ENCODE results near the gene SPATA19. TPM values are rescaled to one million over a fixed set of nuclear protein-coding genes. Genes with fewer than 3 reads are reported as not detected.

SPATA19 gene
- total RNA-seq, 1 donor from 2014 or later: not detected

DNA sequence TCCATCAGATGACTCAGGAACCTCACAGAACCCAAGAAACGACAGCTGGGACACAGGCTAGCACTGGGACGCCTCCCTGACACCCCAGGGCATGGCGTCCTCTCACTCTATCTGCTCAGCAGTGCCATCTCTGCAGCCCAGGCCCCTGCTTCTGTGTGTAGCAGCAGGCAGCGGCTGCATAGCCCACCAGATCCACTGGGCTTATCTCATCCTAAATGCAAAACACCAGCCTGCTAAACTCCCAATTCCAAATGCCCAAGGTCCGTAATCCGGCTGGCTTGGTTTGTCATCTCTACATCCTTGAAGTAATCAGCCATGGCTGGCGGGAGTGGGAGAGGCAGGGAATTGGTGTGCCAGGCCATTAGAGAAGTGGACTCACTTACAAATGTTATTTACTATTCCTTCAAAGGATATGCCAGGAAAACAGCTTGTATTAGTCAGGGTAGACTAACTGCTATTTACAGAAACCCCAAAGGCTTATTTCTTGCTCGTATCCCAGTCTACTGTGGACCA lies 30.7 kb downstream of the SPATA19 start:
- H3K36me3 ChIP-seq: no peaks in the 10 kb centered on the region
- H3K27ac ChIP-seq: no peak overlapping the region
- H3K4me3 ChIP-seq: no peak overlapping the region
- no peaks in the 10 kb centered on the region for H3K27me3 ChIP-seq
- TF ChIP-seq, protein P1, sequence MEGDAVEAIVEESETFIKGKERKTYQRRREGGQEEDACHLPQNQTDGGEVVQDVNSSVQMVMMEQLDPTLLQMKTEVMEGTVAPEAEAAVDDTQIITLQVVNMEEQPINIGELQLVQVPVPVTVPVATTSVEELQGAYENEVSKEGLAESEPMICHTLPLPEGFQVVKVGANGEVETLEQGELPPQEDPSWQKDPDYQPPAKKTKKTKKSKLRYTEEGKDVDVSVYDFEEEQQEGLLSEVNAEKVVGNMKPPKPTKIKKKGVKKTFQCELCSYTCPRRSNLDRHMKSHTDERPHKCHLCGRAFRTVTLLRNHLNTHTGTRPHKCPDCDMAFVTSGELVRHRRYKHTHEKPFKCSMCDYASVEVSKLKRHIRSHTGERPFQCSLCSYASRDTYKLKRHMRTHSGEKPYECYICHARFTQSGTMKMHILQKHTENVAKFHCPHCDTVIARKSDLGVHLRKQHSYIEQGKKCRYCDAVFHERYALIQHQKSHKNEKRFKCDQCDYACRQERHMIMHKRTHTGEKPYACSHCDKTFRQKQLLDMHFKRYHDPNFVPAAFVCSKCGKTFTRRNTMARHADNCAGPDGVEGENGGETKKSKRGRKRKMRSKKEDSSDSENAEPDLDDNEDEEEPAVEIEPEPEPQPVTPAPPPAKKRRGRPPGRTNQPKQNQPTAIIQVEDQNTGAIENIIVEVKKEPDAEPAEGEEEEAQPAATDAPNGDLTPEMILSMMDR (IDR thresholded peaks at IDR 0.05): no peak
- TF ChIP-seq POLR2AphosphoS5 (IDR thresholded peaks at IDR 0.05; ENCODE audit: insufficient read depth in 1 of 2, low read depth in 1 of 2) (no peak), POLR2A (IDR thresholded peaks at IDR 0.05) (no peak)
- peaks cover 8% of the 10 kb centered on the region for H3K4me1 ChIP-seq
- DNase-seq (ENCODE audit: extremely low spot score in 2 of 2): no peak
- no peaks in the 10 kb centered on the region for H3K9me3 ChIP-seq
- intact Hi-C loops (cut with DNase I): no loop called here

DNA sequence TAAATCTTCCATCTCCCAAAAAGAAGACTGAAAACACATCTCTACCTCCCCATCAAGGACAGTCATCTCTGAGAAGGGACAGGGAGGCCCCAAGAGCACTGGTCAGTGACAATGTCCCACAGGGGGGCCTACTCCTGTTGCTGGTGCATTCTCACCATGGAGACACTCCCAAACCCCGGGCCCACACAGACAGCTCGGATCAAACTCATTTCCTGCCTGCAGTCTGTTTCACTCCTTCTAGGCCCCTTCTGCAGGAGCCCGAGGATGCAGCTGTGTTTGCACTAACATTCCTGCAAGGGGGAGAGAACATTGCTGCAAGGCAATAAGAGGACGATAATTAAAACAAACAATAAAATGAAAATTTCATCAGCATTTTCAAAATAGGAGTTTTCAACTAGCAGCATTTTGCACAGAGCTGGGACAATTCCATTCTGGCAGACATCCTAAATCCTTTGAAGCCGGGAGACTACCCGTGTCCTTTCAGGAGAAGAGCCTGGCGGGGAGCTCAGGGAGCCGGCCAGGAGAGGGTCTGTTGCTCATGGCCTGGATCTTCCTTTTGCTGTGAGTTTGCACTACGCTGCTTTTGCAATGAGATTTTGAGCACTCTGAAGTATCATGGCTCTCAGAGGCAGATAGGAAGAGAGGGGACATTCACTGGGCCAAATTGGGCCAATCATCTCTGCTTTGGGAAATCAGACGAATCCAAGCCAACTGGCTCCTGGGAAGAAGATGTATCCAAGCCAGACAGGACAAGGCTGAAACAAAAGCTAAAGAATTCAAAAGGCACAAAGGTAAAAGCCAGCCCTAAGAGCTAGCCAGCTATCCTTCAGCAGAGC lies 33.2 kb downstream of the SPATA19 start:
- H3K9me3 ChIP-seq: no peaks in the 10 kb centered on the region
- TF ChIP-seq POLR2AphosphoS5 (IDR thresholded peaks at IDR 0.05; ENCODE audit: insufficient read depth in 1 of 2, low read depth in 1 of 2) (no peak), POLR2A (IDR thresholded peaks at IDR 0.05) (no peak)
- TF ChIP-seq, protein P1 (IDR thresholded peaks at IDR 0.05): no peak
- H3K27ac ChIP-seq: no peak overlapping the region
- no peak for DNase-seq (ENCODE audit: extremely low spot score in 2 of 2)
- no peaks in the 10 kb centered on the region for H3K36me3 ChIP-seq
- H3K4me3 ChIP-seq: no peak overlapping the region
- intact Hi-C loops (cut with DNase I): no loop called here
- peaks cover 14% of the 10 kb centered on the region for H3K4me1 ChIP-seq
- no peaks in the 10 kb centered on the region for H3K27me3 ChIP-seq

DNA sequence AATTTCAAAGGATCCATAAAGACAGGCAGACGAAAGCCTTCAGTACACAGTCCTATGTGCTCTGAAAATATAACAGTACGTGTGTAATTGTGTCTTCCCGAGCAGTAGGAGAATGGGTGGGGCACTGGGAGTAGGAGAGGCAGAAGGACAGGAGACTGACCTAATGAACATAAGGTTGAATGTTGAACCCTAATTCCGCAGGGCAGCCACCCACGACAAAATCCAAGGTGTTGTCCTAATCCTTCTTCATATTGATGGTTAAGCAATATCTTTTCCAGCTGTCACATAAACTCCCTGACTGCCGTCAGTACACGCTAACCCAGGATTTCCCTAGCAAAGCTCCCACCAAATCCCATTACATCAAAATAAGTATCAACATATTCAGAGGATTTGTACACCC lies 34.5 kb downstream of the SPATA19 start:
- intact Hi-C loops (cut with DNase I): no loop called here
- TF ChIP-seq POLR2A (IDR thresholded peaks at IDR 0.05): no peak
- TF ChIP-seq POLR2AphosphoS5 (IDR thresholded peaks at IDR 0.05; ENCODE audit: insufficient read depth in 1 of 2, low read depth in 1 of 2): no peak
- TF ChIP-seq, protein P1 (IDR thresholded peaks at IDR 0.05): no peak
- DNase-seq (ENCODE audit: extremely low spot score in 2 of 2): peak in 1 of 2 donors; percentile 64
- Histone ChIP-seq H3K27ac (no peak overlapping the region), H3K9me3 (no peaks in the 10 kb centered on the region), H3K27me3 (no peaks in the 10 kb centered on the region), H3K4me3 (no peak overlapping the region), H3K36me3 (no peaks in the 10 kb centered on the region), H3K4me1 (peaks cover 14% of the 10 kb centered on the region)

DNA sequence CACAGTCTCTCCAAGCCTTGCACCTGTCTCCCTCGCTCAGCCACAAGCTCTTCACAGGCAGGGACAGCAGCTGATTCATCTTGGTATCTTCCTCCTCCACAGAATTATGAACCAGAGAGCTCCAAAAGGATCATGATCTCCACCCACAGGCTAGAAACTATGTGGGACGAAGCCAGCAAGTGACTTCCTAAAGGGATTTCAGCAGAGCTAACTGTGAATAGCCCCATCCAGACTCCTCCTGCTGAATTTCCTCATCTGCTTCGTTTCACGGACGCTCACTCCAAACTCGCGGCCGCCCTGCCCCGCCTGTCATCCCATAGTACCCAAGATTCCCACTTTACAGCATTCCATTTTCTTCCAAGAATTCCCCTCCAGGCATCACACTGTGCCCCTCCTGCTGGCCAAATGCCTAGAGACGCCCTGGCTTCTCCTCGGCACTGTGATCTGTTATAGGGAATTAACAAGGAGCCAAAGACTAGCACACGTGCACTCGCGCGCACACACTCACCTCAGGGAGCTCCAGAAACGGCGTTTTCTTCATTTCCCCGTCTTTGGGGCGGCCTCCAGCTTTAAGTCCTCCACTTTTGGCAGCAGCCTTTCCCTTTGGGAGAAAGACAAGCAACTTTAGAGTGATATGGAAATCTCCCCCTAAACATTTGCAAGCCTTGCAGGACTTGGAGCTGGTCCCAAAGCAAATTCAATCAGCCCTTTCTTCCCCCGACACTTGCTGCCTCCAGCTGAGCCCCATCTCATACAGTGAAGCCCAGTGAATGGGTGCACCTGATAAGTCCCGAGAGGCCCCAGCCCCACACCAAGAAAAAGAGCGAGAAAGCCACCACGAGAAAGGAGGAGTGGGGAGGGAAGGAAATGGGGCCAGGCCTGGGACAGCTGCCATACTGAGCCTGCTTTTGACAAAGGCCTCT lies 35.5 kb downstream of the SPATA19 start:
- intact Hi-C loops (cut with DNase I): no loop called here
- H3K4me1 ChIP-seq: peaks cover 14% of the 10 kb centered on the region
- TF ChIP-seq POLR2A (IDR thresholded peaks at IDR 0.05) (no peak), POLR2AphosphoS5 (IDR thresholded peaks at IDR 0.05; ENCODE audit: insufficient read depth in 1 of 2, low read depth in 1 of 2) (no peak)
- TF ChIP-seq, protein P1 (IDR thresholded peaks at IDR 0.05): no peak
- no peak overlapping the region for H3K4me3 ChIP-seq
- no peak overlapping the region for H3K27ac ChIP-seq
- no peaks in the 10 kb centered on the region for H3K36me3 ChIP-seq
- no peaks in the 10 kb centered on the region for H3K27me3 ChIP-seq
- DNase-seq (ENCODE audit: extremely low spot score in 2 of 2): no peak
- no peaks in the 10 kb centered on the region for H3K9me3 ChIP-seq
